SU-DHL-6 (cell line): Measurements from ENCODE around the gene C5orf47.

Source experiments
- EZH2phosphoT487 ChIP-seq: fragments of 200-600 bp; sonication (generic), shearing (Covaris generic); conservative IDR thresholded peaks from 2 replicates; pipeline ENCODE4 v1.6.1; 2018; ENCODE audit warnings: mild to moderate bottlenecking, antibody characterized with exemption, low read length, moderate library complexity, mixed read lengths
- TF ChIP-seq, protein P1 (sequence below): fragments of 200-600 bp; sonication (generic); IDR thresholded peaks from one replicate; pipeline ENCODE4 v1.5.1; 2017; ENCODE audit warnings: antibody characterized with exemption, mild to moderate bottlenecking, low read length, moderate library complexity; ENCODE audit not compliant: insufficient read depth, poor library complexity, severe bottlenecking

DNA sequence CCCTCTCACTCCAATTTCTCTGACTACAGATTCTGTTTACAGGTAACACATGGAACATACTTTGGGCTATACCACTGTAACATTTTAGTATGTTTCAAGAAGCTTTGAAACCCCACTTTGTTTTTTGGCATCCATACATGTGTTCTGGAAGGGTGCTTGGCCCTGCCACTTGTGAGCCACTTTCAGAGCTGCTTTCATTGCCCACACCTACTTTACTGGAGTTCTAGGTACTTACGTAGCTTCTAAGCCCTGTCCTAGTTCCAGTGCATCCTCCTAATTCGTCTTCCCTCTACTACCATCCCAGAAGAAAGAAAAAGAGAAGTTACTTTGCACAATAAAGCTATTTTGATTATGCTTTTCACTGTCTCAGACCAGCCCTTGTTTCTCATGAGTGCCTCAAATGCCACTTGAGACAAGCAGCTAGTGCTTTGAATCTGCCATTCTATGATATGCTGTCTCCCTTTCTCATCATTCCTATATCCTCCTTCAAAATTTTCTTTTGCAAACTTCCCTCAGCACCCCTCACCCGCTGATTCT is 26.5 kb upstream of the C5orf47 start:
- TF ChIP-seq, protein P1, sequence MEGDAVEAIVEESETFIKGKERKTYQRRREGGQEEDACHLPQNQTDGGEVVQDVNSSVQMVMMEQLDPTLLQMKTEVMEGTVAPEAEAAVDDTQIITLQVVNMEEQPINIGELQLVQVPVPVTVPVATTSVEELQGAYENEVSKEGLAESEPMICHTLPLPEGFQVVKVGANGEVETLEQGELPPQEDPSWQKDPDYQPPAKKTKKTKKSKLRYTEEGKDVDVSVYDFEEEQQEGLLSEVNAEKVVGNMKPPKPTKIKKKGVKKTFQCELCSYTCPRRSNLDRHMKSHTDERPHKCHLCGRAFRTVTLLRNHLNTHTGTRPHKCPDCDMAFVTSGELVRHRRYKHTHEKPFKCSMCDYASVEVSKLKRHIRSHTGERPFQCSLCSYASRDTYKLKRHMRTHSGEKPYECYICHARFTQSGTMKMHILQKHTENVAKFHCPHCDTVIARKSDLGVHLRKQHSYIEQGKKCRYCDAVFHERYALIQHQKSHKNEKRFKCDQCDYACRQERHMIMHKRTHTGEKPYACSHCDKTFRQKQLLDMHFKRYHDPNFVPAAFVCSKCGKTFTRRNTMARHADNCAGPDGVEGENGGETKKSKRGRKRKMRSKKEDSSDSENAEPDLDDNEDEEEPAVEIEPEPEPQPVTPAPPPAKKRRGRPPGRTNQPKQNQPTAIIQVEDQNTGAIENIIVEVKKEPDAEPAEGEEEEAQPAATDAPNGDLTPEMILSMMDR: no peak
- no peak for TF ChIP-seq EZH2phosphoT487
